OCI-LY3 (cell line): ENCODE results near the gene RELL1.
A peak's percentile ranks its signal among the peaks of the same experiment; 100 is the strongest.

ENCODE experiments used
- H2AFZ ChIP-seq: fragments of 200-600, 300-600 bp; shearing (Covaris generic); 2 replicates; pipeline ENCODE4 v1.6.0; 2014; ENCODE audit warnings: antibody characterized with exemption, low read depth, low read length
- H3K27ac ChIP-seq: fragments of 200-600, 300-600 bp; sonication (generic); 2 replicates; pipeline ENCODE4 v1.5.1; 2014; ENCODE audit warnings: mild to moderate bottlenecking, low read length, moderate library complexity, mixed read lengths
- H3K27me3 ChIP-seq: fragments of 200-600, 300-600 bp; sonication (generic); 2 replicates; pipeline ENCODE4 v1.6.1; 2014; ENCODE audit warnings: low read depth, low read length, mixed read lengths
- H3K36me3 ChIP-seq: fragments of 200-600, 300-600 bp; sonication (generic); replicated peaks from 2 replicates; pipeline ENCODE3; 2014; ENCODE audit warnings: low read depth, low read length, mixed read lengths
- H3K4me1 ChIP-seq: fragments of 300-600, 200-600 bp; sonication (generic); 2 replicates; pipeline ENCODE4 v1.6.1; 2014; ENCODE audit warnings: low read length, mixed read lengths
- H3K4me2 ChIP-seq: fragments of 200-600, 300-600 bp; sonication (generic); 2 replicates; pipeline ENCODE4 v1.6.1; 2014; ENCODE audit warnings: low read length, mixed read lengths
- H3K4me3 ChIP-seq: fragments of 300-600, 200-600 bp; sonication (generic); 2 replicates; pipeline ENCODE4 v1.5.1; 2014; ENCODE audit warnings: antibody characterized with exemption, mild to moderate bottlenecking, low read length, moderate library complexity
- H3K79me2 ChIP-seq: fragments of 300-600, 200-600 bp; shearing (Covaris generic); 2 replicates; pipeline ENCODE4 v1.6.1; 2014; ENCODE audit warnings: mild to moderate bottlenecking, low read length, mixed read lengths
- H3K9ac ChIP-seq: fragments of 300-600, 200-600 bp; shearing (Covaris generic); 2 replicates; pipeline ENCODE4 v1.6.0; 2014; ENCODE audit warnings: mild to moderate bottlenecking, low read length, moderate library complexity
- H3K9me3 ChIP-seq: fragments of 200-600, 300-600 bp; shearing (Covaris generic); 2 replicates; pipeline ENCODE4 v1.6.1; 2014; ENCODE audit warnings: low read length, mixed read lengths; ENCODE audit not compliant: insufficient read depth
- H4K20me1 ChIP-seq: fragments of 200-600, 300-600 bp; sonication (generic); 2 replicates; pipeline ENCODE4 v1.6.1; 2016; ENCODE audit warnings: low read length, mixed read lengths; ENCODE audit not compliant: insufficient read depth
- EZH2phosphoT487 ChIP-seq: fragments of 200-600 bp; shearing (Covaris generic); IDR thresholded peaks from 2 replicates; pipeline ENCODE4 v1.6.1; 2018; ENCODE audit warnings: antibody characterized with exemption, mixed run types, low read depth
- TF ChIP-seq, protein P1 (sequence below): fragments of 200-600, 300-600 bp; sonication (generic); IDR thresholded peaks from 2 replicates; pipeline ENCODE4 v1.5.1; 2014; ENCODE audit warnings: antibody characterized with exemption, low read length, low read depth

RELL1 gene

DNA sequence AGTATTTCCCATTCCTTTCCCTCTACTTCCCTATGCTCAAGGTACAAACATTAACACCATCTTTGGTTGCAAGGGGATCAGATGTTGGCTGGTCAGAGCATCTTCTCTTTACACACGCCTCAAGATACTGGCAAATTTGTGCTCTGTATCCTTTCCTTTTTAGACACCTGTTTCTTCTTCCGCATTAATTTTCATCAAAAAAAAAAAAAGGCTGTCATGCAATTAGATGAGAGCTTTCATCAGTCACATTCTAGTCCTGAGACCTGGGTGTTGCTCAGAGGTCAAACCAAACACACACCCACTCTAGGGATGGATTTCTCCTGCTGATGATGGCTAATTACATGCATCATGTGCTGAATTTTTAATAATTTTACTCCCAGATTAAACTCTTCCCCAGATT is 2.0 kb downstream of the RELL1 start:
- no peak overlapping the region for H3K27ac ChIP-seq
- H3K4me2 ChIP-seq: no peak overlapping the region
- no peaks in the 10 kb centered on the region for H3K79me2 ChIP-seq
- TF ChIP-seq, protein P1, sequence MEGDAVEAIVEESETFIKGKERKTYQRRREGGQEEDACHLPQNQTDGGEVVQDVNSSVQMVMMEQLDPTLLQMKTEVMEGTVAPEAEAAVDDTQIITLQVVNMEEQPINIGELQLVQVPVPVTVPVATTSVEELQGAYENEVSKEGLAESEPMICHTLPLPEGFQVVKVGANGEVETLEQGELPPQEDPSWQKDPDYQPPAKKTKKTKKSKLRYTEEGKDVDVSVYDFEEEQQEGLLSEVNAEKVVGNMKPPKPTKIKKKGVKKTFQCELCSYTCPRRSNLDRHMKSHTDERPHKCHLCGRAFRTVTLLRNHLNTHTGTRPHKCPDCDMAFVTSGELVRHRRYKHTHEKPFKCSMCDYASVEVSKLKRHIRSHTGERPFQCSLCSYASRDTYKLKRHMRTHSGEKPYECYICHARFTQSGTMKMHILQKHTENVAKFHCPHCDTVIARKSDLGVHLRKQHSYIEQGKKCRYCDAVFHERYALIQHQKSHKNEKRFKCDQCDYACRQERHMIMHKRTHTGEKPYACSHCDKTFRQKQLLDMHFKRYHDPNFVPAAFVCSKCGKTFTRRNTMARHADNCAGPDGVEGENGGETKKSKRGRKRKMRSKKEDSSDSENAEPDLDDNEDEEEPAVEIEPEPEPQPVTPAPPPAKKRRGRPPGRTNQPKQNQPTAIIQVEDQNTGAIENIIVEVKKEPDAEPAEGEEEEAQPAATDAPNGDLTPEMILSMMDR: no peak
- no peak for TF ChIP-seq EZH2phosphoT487
- H2AFZ ChIP-seq: no peak overlapping the region
- no peaks in the 10 kb centered on the region for H3K36me3 ChIP-seq
- H4K20me1 ChIP-seq: peaks cover 11% of the 10 kb centered on the region
- H3K27me3 ChIP-seq: peaks cover 50% of the 10 kb centered on the region
- peaks cover 24% of the 10 kb centered on the region for H3K4me1 ChIP-seq
- H3K4me3 ChIP-seq: no peak overlapping the region
- no peaks in the 10 kb centered on the region for H3K9me3 ChIP-seq
- H3K9ac ChIP-seq: no peak overlapping the region

DNA sequence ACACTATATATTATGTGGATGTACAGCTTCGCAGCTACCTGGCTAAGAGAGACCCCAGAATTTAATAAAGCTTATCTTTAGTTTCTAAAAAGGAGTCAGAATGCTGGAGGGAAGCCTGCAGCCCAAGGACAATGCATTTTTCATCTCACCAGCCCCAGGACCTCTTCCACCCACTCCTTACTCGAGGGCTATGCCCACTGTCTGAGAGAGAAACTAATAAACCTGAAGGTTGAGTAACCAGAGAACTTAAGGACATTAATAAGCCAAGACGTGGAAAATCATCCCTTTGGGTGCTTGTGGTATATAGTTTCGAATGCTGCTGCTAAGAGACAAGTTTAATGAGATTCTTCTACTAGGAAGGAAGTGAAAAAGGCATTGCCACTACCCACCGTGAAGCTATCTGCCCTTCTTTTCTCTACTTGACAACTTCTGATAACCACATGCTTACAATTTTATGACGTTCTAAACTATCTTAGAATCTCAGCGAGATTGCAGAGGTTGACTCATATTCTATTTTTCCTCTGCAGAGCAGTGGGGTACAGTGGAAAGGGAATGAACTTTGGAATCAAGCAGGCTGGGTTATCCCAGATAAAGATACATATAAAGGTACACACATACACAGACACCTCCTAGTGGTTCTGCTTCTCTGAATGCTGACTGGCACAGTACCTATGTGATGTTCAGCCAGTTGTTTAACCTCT is 3.3 kb downstream of the RELL1 start:
- Histone ChIP-seq H3K4me2 (peak overlapping the region; percentile 61), H3K27me3 (peaks cover 56% of the 10 kb centered on the region), H3K9ac (no peak overlapping the region), H3K79me2 (no peaks in the 10 kb centered on the region), H4K20me1 (peaks cover 11% of the 10 kb centered on the region), H2AFZ (no peak overlapping the region), H3K4me3 (peak overlapping the region; percentile 16; the same call in 1 of the 2 replicates), H3K36me3 (no peaks in the 10 kb centered on the region), H3K27ac (no peak overlapping the region), H3K9me3 (no peaks in the 10 kb centered on the region), H3K4me1 (peaks cover 24% of the 10 kb centered on the region)
- TF ChIP-seq, protein P1: peak; percentile 25; the same call in 1 of the 2 replicates
- TF ChIP-seq EZH2phosphoT487: 0 out of 2 replicates have a peak, but pooled peaks have one; percentile 39

DNA sequence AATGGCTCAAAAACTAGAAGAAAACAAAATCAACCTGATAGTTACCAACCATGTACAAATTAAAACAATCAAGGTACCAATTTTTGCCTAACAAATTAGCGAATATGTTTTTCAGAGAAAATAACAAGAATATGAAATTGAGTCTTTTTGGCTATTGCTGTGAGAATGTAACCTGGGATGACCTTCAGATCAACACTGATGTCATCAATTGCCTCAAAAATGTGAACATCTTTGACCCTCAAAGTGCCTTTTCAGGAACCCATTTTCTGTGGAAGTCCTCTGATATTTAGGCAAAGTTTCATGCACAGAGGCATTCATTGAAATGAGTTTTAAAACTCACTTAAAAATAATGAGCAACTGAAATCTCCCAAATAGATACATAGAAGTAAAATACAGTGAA is 6.1 kb downstream of the RELL1 start:
- Histone ChIP-seq H3K9ac (no peak overlapping the region), H3K4me2 (no peak overlapping the region), H3K4me3 (no peak overlapping the region), H3K4me1 (peaks cover 31% of the 10 kb centered on the region), H2AFZ (no peak overlapping the region), H3K27ac (no peak overlapping the region), H3K79me2 (no peaks in the 10 kb centered on the region), H3K36me3 (no peaks in the 10 kb centered on the region), H3K27me3 (peaks cover 65% of the 10 kb centered on the region), H3K9me3 (no peaks in the 10 kb centered on the region), H4K20me1 (peaks cover 11% of the 10 kb centered on the region)
- TF ChIP-seq, protein P1: no peak
- TF ChIP-seq EZH2phosphoT487: no peak

DNA sequence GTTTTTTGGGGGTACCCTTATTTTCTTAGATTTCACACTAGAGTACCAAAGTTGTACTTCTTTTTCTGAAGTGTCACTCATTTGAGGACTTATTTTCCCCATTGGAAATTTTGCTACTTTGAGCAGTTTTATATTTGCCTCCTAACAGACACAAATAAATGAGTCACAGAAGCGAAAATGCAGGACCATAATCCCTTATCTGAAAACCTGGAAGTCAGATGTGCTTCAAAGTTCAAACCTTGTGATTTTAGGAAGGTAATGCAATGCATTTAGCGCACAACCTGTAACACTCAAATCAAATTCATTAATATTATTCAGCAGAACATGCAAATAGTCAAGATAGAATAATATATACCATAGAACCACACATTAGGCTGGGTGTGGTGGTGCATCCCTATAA is 6.9 kb downstream of the RELL1 start:
- peaks cover 11% of the 10 kb centered on the region for H4K20me1 ChIP-seq
- H3K9me3 ChIP-seq: no peaks in the 10 kb centered on the region
- H3K27me3 ChIP-seq: peaks cover 65% of the 10 kb centered on the region
- no peak overlapping the region for H2AFZ ChIP-seq
- H3K27ac ChIP-seq: no peak overlapping the region
- H3K4me3 ChIP-seq: no peak overlapping the region
- peaks cover 29% of the 10 kb centered on the region for H3K4me1 ChIP-seq
- no peaks in the 10 kb centered on the region for H3K36me3 ChIP-seq
- no peaks in the 10 kb centered on the region for H3K79me2 ChIP-seq
- TF ChIP-seq, protein P1: no peak
- no peak for TF ChIP-seq EZH2phosphoT487
- H3K9ac ChIP-seq: no peak overlapping the region
- no peak overlapping the region for H3K4me2 ChIP-seq
